ENCODE data around the gene KCNJ9.

GRCh38 chr1:160045653-160046052 is 35.7 kb upstream of the KCNJ9 start:
- TF ChIP-seq CTBP1 (IDR thresholded peaks at IDR 0.05; ENCODE audit: borderline replicate concordance) (no peak), ARNT (IDR thresholded peaks at IDR 0.05) (no peak), ZNF384 (IDR thresholded peaks at IDR 0.05) (no peak), BHLHE40 (IDR thresholded peaks at IDR 0.05; ENCODE audit: borderline replicate concordance) (no peak), SUZ12 (IDR thresholded peaks at IDR 0.05) (no peak), NFRKB (IDR thresholded peaks at IDR 0.05) (no peak), FOXM1 (IDR thresholded peaks at IDR 0.05; ENCODE audit: borderline replicate concordance) (no peak), HDGF (IDR thresholded peaks at IDR 0.05; ENCODE audit: borderline replicate concordance) (no peak), ELF4 (IDR thresholded peaks at IDR 0.05) (no peak), SP1 (IDR thresholded peaks at IDR 0.05) (no peak), PKNOX1 (IDR thresholded peaks at IDR 0.05) (no peak)

Data from HEK293T (cell line).